22Rv1 (cell line): ENCODE measurements around the gene DCLK1.

Experiments used
- ZFX ChIP-seq: fragments of 450-650 bp; IDR thresholded peaks from 2 replicates; pipeline ENCODE4 v1.6.1; 2017; ENCODE audit warnings: antibody characterized with exemption, borderline replicate concordance
- TF ChIP-seq, protein P1 (sequence below): fragments of 450-650 bp; IDR thresholded peaks from 2 replicates; pipeline ENCODE4 v1.5.1; 2017; ENCODE audit warnings: mild to moderate bottlenecking

DNA sequence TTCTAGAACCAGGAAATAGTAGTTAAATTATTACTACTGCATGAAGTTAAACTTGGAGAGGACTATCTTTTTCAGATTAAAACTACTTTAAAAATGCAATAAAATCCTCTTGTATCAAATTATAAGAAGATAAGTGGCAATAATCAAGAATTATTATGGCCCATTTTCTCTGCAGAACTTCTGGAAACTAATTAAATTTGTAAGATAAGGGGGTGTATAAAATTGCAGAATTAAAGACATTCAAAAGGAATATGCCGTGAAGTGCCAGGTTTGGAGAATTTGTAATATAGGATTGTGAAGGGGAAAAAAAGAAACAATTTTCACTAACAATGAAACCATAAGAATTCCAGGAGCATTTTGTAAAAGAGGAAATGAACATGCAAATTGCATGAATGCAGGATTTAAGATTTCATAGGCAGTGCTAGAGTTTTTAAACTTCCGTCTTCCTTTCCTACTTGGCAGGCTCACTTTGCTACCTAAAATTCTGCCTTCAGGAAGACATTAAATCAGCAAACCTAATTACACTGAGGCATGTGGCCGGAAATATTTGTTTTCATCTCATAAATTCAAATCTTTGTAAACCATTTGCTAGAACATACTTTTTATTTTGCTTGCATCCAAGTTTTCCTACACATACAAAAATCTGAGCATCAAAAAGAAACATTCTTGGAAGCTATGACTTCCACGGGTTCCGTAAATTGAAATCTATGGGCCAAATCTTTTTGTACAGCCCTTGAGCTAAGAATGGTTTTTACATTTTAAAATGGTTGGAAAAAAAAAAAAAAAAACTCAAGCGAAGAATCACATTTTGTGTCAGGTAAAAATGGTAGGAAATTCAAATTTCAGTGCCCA is 166.9 kb downstream of the DCLK1 start:
- TF ChIP-seq, protein P1, sequence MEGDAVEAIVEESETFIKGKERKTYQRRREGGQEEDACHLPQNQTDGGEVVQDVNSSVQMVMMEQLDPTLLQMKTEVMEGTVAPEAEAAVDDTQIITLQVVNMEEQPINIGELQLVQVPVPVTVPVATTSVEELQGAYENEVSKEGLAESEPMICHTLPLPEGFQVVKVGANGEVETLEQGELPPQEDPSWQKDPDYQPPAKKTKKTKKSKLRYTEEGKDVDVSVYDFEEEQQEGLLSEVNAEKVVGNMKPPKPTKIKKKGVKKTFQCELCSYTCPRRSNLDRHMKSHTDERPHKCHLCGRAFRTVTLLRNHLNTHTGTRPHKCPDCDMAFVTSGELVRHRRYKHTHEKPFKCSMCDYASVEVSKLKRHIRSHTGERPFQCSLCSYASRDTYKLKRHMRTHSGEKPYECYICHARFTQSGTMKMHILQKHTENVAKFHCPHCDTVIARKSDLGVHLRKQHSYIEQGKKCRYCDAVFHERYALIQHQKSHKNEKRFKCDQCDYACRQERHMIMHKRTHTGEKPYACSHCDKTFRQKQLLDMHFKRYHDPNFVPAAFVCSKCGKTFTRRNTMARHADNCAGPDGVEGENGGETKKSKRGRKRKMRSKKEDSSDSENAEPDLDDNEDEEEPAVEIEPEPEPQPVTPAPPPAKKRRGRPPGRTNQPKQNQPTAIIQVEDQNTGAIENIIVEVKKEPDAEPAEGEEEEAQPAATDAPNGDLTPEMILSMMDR = no peak
- TF ChIP-seq ZFX = no peak
